Activated T-cell treated with anti-CD3 and anti-CD28 coated beads for 48 hours (primary cell): ENCODE measurements around the gene OGG1.

Experiments used
- DNase-seq: peaks from one replicate; pipeline ENCODE4 v3.0.0-alpha.2; 2020; ENCODE audit warnings: low read depth

OGG1 gene

DNA sequence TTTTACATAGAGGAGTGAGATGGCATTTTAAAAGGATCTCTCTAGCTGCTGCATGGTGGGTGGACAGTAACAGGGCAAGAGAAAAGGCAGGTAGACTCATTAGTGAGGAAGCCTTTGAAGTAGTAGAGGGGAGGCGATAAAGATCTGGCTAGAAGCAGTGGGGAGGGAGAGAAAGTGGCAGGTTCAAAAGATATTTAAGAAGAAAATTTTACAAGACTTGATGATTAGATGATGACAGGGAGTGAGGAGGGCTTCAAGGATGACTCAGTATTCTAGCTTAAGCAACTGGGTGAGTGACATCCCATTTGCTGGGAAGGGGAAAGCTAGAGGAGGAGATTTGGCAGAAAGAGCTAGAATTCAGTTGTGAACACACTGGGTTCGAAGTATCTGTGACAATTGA lies 22.0 kb upstream of the OGG1 start:
- no peak for DNase-seq

DNA sequence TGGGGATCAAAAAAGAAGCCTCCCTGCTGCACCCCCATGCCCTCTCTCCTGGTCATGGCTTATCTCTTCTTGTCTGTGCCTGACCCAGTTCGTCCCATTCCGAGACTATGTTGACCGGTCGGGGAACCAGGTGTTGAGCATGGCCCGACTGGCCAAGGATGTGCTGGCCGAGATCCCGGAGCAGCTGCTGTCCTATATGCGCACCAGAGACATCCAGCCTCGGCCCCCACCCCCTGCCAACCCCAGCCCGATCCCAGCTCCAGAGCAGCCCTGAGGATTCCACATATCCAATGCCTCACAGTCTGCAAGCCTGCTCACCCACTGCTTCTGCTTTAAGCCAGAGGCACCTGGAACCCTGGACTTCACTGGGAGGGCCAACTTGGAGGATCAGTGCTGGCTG lies 20.3 kb upstream of the OGG1 start:
- DNase-seq, result no peak

DNA sequence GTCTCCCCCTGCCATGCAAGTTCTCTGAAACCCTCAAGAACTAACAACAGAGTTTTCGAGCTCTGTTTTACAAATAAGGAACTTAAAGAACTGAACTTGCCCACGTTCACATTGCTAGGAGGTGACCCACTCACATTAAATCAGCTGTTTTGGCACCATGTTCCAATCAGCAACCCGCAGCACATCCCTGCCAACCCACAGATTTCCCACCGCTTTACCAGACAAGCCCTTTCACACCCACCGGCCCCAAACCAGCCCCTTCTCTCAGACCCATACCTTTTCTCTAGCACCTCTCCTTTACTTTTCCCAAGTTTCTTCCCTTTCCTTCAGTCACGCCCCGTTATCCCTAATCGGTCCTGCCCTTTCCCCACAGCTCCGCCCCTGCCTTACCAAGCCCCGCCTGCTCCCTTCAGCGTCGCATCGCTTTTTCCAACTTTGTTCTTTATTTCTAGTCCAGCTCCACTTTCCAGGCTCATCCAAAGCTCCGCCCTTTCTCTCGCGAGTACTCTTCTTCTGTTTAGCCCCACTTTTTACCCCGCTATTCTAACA lies 19.0 kb upstream of the OGG1 start:
- no peak for DNase-seq

DNA sequence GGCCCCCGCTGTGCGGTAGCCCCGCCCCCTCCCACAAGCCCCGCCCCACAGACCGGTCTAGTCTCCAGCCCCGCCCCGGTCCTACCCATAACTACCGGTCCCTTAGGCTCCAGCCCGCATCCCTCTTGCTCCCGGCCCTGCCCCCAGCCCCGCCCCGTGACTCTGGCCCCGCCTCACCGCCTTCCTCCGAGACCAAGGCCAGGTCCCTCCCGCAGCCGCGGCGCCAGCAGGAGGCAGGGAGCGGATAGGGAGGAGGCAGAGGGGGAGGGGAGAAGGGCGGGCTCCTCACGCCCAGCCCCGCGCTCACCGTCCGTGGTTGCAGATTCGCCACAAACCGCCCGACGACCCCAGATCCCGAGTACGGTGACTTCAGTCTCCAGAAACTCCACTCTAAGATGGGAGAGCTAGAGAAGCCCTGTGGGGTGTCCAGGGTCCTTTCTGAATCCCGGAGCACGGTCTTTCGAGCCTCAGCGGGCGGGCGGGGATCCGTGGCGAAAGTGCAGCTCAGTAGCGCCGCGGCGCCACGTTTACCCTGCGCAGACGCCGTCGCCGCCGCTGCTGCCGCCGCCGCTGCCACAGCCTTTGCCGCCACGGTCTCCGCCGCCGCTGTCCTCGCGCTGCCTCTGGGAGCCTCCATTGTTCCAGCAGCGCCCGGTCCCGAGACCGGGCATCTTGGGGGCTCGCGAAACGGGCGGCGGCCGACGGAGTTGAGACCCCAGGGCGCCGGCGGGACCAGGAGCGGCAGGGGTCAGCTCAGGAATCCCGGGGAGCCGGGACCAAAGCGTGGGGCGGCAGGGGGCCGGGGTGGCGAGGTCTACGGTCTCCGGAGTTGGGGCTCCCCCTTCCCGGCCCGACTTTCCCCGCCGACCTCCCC lies 18.3 kb upstream of the OGG1 start, which contains the start of gene BRPF1:
BRPF1 (plus strand) TSS at position 530 of the 874 bp plus-strand sequence. CDS start 2,406 bp downstream, outside the sequence.
- peak; percentile 100 for DNase-seq

GRCh38 chr3:9732080-9732739 lies 17.5 kb upstream of the OGG1 start:
- peak; percentile 38 for DNase-seq

- DNase-seq, result no peak
Observed at GRCh38 chr3:9732740-9733115, 17.0 kb upstream of the OGG1 start.

DNA sequence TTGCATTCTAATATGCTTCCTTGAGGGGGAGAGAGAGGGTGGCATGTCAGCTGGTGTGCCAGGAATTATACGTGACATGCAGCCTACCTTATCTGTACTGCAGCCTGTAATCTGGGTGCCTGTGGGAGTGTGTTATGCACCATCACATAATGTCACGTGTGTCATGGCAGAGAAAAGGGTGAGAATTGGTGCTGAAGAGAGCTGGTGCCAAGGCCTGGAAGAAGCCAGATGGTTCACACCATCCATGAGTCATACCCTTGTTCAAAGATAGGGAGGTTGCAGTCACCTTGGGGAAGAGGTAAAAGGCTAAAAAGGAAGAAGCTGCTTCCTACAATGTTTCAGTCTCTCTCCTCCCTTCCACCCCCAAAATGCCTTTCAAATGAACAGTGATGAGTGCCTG lies 12.9 kb upstream of the OGG1 start:
- DNase-seq, result no peak

GRCh38 chr3:9739181-9739580 lies 10.6 kb upstream of the OGG1 start:
- DNase-seq, result no peak

DNA sequence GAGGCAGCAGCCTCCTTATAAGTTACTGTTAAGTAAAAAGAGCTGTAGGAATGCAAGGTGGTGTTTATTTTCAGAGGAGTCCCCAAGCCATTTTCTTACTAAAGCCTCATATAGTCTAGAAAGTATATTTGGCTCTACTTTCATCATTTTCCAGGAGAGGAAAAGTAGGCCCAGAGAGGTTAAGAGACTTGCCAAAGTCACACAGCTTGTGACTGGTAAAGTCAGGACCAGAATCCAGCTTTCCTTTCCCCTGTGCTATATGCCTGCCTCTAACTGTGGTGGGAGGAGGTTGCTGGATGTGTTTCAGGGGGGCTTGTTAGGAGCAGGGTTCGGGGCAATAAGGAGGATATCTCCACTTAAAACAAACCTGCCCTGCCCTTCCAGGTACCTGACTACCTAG lies 7.2 kb upstream of the OGG1 start:
- no peak for DNase-seq

- DNase-seq, result no peak
Observed at GRCh38 chr3:9743548-9743947, 6.2 kb upstream of the OGG1 start.

DNA sequence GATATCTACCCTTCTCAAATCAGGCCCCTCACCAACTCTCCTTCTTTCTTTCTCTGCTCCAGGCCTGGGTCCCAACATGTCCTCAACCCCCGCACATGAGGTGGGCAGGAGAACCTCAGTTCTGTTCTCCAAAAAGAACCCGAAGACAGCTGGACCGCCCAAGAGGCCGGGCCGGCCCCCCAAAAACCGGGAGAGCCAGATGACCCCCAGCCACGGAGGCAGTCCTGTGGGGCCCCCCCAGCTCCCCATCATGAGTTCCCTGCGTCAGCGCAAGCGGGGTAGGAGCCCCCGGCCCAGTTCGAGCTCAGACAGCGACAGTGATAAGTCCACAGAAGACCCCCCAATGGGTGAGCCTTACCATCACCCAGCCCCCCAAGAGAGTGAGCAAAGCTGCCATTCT lies 5.6 kb upstream of the OGG1 start:
- no peak for DNase-seq

DNA sequence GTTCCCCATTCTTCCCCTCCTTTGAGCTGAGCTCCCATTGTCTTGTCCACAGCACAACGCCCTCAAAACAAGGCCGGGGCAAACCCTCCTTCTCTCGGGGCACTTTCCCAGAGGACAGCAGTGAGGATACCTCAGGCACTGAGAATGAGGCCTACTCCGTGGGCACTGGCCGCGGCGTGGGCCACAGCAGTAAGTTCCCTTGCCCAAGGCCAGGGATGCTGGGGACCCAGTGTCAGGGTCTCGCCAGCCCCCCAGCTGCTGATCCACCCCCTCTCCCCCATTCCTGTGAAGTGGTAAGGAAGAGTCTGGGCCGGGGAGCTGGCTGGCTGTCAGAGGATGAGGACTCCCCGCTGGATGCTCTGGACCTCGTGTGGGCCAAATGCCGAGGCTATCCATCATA lies 4.2 kb upstream of the OGG1 start:
- DNase-seq, result no peak

DNA sequence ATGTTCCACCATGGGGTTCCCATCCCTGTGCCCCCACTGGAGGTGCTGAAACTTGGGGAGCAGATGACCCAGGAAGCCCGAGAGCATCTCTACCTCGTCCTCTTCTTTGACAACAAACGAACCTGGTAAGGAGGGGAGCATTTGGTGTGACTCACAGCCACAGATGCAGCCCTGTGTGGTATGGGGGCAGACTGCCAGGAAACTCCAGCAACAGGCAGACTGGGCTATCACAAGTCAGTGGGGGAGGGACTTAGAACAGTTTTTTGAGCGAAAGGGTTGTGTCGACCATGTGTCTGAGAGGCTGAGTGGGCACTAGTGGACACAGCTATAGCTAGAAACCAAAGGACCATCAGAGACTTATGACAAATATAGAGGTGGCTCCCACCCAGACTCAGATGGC lies 3.4 kb upstream of the OGG1 start:
- DNase-seq, result no peak

- DNase-seq, result no peak
Observed at GRCh38 chr3:9747267-9747666, 2.5 kb upstream of the OGG1 start.

DNA sequence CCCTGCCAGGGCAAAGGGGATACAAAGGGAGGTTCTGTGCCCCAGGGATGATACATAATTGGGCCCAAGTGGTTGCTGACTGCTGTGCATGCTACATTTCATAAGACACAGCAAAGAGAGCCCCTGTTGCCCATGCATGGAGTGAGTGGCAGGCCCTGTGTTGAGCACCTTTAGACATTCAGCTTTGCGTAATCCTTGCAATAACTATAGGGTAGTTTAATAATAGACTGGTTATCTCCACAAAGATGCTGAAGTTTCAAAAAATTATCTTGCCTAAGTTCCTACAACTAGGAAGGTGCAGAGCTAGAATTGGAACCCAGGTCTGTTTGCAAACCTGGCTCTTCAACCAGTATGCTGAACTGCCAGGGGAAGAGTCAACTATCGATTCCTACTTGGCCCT lies 1.7 kb upstream of the OGG1 start:
- DNase-seq, result no peak

GRCh38 chr3:9749296-9749644 lies 482 bp upstream of the OGG1 start:
- DNase-seq, result no peak

DNA sequence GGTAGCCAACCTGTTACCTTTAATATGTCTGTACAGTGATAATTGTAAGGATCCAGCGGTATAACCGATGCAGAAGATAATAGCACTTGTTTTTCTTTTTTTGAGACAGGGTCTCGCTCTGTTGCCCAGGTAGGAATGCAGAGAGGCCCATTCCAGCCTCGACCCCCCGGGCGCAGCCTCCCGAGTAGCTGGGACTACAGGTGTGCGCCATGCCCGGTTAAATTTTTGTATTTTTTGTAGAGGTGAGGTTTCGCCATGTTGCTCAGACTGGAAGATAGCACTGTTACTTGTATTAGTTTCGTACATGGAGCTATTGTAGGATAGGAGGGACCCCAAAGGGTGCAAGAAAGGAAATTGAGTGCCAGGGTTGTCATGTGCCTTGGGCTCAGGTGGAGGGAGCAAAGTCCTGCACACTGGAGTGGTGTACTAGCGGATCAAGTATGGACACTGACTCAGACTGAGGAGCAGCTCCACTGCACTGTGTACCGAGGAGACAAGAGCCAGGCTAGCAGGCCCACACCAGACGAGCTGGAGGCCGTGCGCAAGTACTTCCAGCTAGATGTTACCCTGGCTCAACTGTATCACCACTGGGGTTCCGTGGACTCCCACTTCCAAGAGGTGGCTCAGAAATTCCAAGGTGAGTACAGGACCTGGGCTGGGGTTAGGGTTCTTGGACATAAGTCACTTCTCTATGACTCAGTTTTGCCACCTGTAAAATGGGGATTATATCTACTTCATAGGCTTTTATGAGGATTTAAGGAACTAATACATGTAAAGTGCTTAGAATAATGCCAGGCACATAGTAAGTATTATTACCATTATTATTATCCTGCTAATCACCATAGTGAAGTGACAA lies 1.0 kb downstream of the OGG1 start:
- DNase-seq, result no peak

GRCh38 chr3:9754678-9755077 lies 4.9 kb downstream of the OGG1 start:
- no peak for DNase-seq

DNA sequence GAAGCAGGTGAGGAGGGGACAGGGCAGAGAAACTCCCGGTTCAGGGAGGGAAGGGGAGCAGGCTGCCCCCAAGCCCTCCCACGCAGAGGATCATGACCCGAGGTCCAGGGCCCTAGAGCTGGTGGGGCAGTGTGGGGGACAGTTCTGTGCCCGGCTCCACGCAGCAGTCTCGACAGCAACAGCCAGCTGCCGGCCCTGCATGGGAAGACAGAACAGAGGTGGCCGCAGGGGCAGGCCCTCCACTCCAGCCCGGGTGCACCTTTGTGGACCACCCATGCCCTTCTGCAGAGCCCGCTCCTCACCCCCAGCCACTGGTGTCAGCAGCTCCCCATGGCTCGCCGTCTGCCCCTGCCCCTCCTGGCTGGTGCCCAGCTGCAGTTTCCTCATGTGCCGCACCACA lies 7.7 kb downstream of the OGG1 start:
- no peak for DNase-seq

DNA sequence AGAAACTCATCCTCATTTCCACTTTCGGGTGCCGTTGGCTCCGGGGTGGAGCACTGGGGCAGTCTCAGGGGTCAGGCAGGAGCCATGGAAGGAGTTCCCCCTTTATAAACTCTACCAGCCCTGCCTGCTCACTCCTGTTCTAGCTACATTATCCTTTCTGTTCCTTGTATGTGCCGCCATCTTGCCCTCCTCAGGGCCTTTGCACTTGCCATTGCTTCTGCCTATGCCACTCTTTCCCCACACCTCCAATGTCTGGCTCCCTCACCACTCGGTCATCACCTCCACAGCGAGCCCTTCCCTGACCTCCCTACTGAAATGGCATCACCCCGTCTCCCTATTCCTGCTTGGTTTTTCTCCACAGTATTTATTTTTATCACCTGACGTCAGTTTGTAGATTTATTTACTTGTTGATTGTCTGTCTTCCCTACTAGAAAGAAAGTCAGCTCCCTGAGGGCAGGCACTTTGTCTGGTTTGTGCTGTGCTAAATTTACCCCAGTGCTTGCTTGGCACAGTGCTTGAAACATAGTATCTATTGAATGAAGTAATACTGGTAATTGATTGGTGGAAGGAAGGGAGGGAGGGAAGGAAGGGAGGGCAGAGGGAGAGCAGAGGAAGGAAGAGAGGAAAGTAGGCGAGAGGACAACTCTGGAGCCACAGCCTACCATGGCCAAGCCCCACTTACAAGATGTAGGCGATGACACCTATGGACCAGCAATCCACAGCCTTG lies 11.2 kb downstream of the OGG1 start:
- DNase-seq, result no peak

DNA sequence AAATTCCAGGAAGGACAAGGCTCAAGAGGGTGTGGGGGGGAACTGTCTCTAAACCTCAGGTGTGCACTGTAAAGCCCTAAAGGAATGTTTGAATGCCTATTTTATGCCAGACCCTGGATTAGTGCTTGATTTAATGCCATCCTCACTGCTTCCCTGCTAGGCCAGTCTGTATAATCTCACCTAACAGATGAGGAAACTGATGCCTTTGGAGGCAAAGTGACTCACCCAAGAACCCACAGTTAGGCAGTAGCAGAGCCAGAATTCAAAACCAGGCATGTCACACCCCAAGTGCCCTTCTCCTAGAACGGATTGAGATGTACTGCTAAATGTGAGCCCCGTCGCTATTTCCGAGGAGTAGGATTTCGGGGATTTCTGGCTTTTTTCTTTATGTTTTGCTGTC lies 12.2 kb downstream of the OGG1 start:
- DNase-seq, result no peak

DNA sequence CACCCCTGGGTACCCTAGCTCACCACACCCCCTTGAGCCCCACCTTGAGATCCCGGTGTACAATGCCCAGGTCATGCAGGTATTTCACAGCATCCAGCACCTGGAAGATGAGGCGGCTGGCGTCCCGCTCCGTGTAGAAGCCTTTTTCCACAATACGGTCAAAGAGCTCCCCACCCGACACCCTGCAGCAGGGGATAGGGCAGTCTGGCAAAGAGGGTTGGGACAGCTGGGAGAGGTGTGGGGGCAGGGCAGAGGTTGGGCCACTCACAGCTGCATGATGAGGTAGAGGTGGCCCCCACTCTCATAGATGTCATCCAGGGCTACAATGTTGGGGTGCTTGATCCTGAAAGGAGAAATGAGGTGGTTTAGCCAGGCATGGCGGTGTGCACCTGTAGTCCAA lies 13.1 kb downstream of the OGG1 start:
- no peak for DNase-seq
